ENCODE data around the gene JSRP1.
"Not testable (repeated sequence)": the region's sequence is repeated elsewhere in the genome, so short reads cannot be mapped to it uniquely, and the experiment has no call there.

The JSRP1 gene

GRCh38 chr19:2282062-2282861 lies 26.0 kb upstream of the JSRP1 start, which contains the start of gene PEAK3:
Gene PEAK3 (minus strand): TSS chr19:2282175. CDS start chr19:2280931, 1,244 bp downstream.
- no peak for DNase-seq (ENCODE audit: low spot score)

- DNase-seq (ENCODE audit: low spot score): not testable (repeated sequence)
These were observed 25.2 kb upstream of the JSRP1 start for GRCh38 chr19:2281265-2282061.

- no peak for DNase-seq (ENCODE audit: low spot score)
These were observed 24.5 kb upstream of the JSRP1 start for GRCh38 chr19:2280633-2281264.

GRCh38 chr19:2278459-2279158 lies 22.4 kb upstream of the JSRP1 start:
- DNase-seq (ENCODE audit: low spot score): peak; percentile 44

- DNase-seq (ENCODE audit: low spot score): no peak
These were observed 20.9 kb upstream of the JSRP1 start for GRCh38 chr19:2277138-2277537.

GRCh38 chr19:2276429-2276986 lies 20.3 kb upstream of the JSRP1 start:
- DNase-seq (ENCODE audit: low spot score): no peak

- no peak for DNase-seq (ENCODE audit: low spot score)
These were observed 19.6 kb upstream of the JSRP1 start for GRCh38 chr19:2275588-2276428.

- DNase-seq (ENCODE audit: low spot score): peak; percentile 65
These were observed 18.8 kb upstream of the JSRP1 start for GRCh38 chr19:2274931-2275535.

GRCh38 chr19:2274185-2274711 lies 18.0 kb upstream of the JSRP1 start:
- DNase-seq (ENCODE audit: low spot score): peak; percentile 41

- DNase-seq (ENCODE audit: low spot score): peak; percentile 93
These were observed 17.4 kb upstream of the JSRP1 start for GRCh38 chr19:2273356-2274184.

GRCh38 chr19:2271234-2272103 lies 15.3 kb upstream of the JSRP1 start:
- DNase-seq (ENCODE audit: low spot score): peak; percentile 85

- DNase-seq (ENCODE audit: low spot score): peak; percentile 79
These were observed 14.4 kb upstream of the JSRP1 start for GRCh38 chr19:2270423-2271233.

GRCh38 chr19:2270157-2270422 lies 13.9 kb upstream of the JSRP1 start:
- DNase-seq (ENCODE audit: low spot score): no peak

GRCh38 chr19:2269244-2270156 lies 13.3 kb upstream of the JSRP1 start:
- peak; percentile 96 for DNase-seq (ENCODE audit: low spot score)

GRCh38 chr19:2268861-2269243 lies 12.6 kb upstream of the JSRP1 start:
- no peak for DNase-seq (ENCODE audit: low spot score)

- DNase-seq (ENCODE audit: low spot score): no peak
These were observed 12.2 kb upstream of the JSRP1 start for GRCh38 chr19:2268480-2268830.
